Neural progenitor cell (in vitro differentiated cells): ENCODE data around the gene NOTUM. TPM values are rescaled to one million over a fixed set of nuclear protein-coding genes. Genes with fewer than 3 reads are reported as not detected.
A peak's percentile ranks its signal among the peaks of the same experiment; 100 is the strongest.

Source experiments
- DNase-seq: peaks from one replicate; pipeline ENCODE4 v3.0.0-alpha.2; 2016; ENCODE audit warnings: low spot score
- H2AFZ ChIP-seq: fragments of 200-600 bp; sonication (generic); replicated peaks from 2 replicates; pipeline ENCODE4 v1.6.1; 2016; ENCODE audit warnings: antibody characterized with exemption
- H3F3A ChIP-seq: fragments of 200-600 bp; sonication (generic); 2 replicates; pipeline ENCODE4 v1.6.1; 2016; ENCODE audit warnings: antibody characterized with exemption, low read depth
- H3K27ac ChIP-seq: fragments of 200-600 bp; sonication (generic); 2 replicates; pipeline ENCODE4 v1.5.1; 2016; ENCODE audit warnings: mild to moderate bottlenecking
- H3K27me3 ChIP-seq: fragments of 200-600 bp; sonication (generic); 2 replicates; pipeline ENCODE4 v1.6.1; 2016; ENCODE audit warnings: mild to moderate bottlenecking, moderate library complexity
- H3K36me3 ChIP-seq: fragments of 200-600 bp; sonication (generic); 2 replicates; pipeline ENCODE4 v1.5.1; 2016
- H3K4me1 ChIP-seq: fragments of 200-600 bp; sonication (generic); 2 replicates; pipeline ENCODE4 v1.6.1; 2016; ENCODE audit warnings: mixed run types
- H3K4me2 ChIP-seq: fragments of 200-600 bp; sonication (generic); 2 replicates; pipeline ENCODE4 v1.6.1; 2016
- H3K4me3 ChIP-seq: fragments of 200-600 bp; sonication (generic); 2 replicates; pipeline ENCODE4 v1.5.1; 2016
- H3K79me2 ChIP-seq: fragments of 200-600 bp; sonication (generic); 2 replicates; pipeline ENCODE4 v1.6.1; 2016; ENCODE audit warnings: low read depth
- H3K9ac ChIP-seq: fragments of 200-600 bp; sonication (generic); 2 replicates; pipeline ENCODE4 v1.6.1; 2016
- H3K9me3 ChIP-seq: fragments of 200-600 bp; sonication (generic); 2 replicates; pipeline ENCODE4 v1.5.1; 2016; ENCODE audit warnings: low read depth
- H4K20me1 ChIP-seq: fragments of 200-600 bp; sonication (generic); 2 replicates; pipeline ENCODE4 v1.6.1; 2016; ENCODE audit warnings: low read depth
- H3K27ac Mint-ChIP-seq: 3 replicates; pipeline ENCODE4 v1.8.0; 2021; ENCODE audit warnings: mixed read lengths
- H3K27me3 Mint-ChIP-seq: 2 replicates; pipeline ENCODE4 v1.8.0; 2022; ENCODE audit warnings: low read depth, mild to moderate bottlenecking, inconsistent platforms, moderate library complexity, mixed read lengths; ENCODE audit not compliant: insufficient read depth
- H3K36me3 Mint-ChIP-seq: 3 replicates; pipeline ENCODE4 v1.8.0; 2021; ENCODE audit warnings: mixed read lengths
- H3K4me1 Mint-ChIP-seq: 3 replicates; pipeline ENCODE4 v1.8.0; 2021; ENCODE audit warnings: mixed read lengths
- H3K4me3 Mint-ChIP-seq: 3 replicates; pipeline ENCODE4 v1.8.0; 2021; ENCODE audit warnings: mild to moderate bottlenecking, moderate library complexity, mixed read lengths
- H3K9me3 Mint-ChIP-seq: 3 replicates; pipeline ENCODE4 v1.8.0; 2020; ENCODE audit warnings: mixed read lengths
- CTCF ChIP-seq: fragments of 200-600 bp; sonication (generic); IDR thresholded peaks from 2 replicates; pipeline ENCODE4 v1.5.1; 2017; ENCODE audit warnings: antibody characterized with exemption, mild to moderate bottlenecking
- EZH2 ChIP-seq: fragments of 200-600 bp; sonication (generic); IDR thresholded peaks from 2 replicates; pipeline ENCODE4 v1.6.1; 2017; ENCODE audit warnings: antibody characterized with exemption, mild to moderate bottlenecking, moderate library complexity
- EZH2phosphoT487 ChIP-seq: fragments of 200-600 bp; sonication (generic); IDR thresholded peaks from 2 replicates; pipeline ENCODE4 v1.6.1; 2017; ENCODE audit warnings: antibody characterized with exemption
- total RNA-seq: library from RNA; depleted of rRNA; stranded (reverse); fragments of >200 nt; gene quantifications from 2 replicates; pipeline ENCODE4 v1.2.3, GENCODE V29; 2015; ENCODE audit warnings: low replicate concordance

NOTUM gene
- total RNA-seq, 1 donor from 2014 or later: not detected

GRCh38 chr17:81987161-81987770 lies 26.3 kb upstream of the NOTUM start:
- peaks cover 4% of the 10 kb centered on the region for H3K79me2 ChIP-seq
- no peak for DNase-seq

DNA sequence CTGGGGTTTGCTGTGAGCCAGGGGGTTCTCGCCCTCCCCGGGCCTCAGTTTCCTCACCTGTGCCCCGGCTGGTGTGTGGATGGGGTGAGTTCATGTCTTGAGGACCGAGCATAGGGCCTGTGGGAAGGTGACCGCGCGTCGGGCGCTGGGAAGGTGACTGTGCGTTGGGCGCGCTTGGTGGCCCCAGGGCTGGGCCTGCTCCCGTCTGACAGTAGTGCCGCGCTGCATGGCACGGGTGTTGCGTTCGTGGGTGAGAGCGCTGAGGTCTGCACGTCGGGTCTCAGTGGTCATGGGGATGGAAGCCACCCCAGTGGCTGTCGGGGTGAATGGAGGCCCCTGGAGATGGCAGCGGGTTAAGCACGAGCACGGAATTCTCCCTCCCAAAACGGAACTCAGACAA lies 25.6 kb upstream of the NOTUM start:
- peaks cover 6% of the 10 kb centered on the region for H3K4me1 ChIP-seq
- no peak for DNase-seq
- no peaks in the 10 kb centered on the region for H3K27me3 ChIP-seq
- no peak overlapping the region for H3K4me2 ChIP-seq
- no peaks in the 10 kb centered on the region for H3K36me3 ChIP-seq
- peaks cover 11% of the 10 kb centered on the region for H3K4me1 Mint-ChIP-seq
- peak overlapping the region; percentile 53 for H3K27ac Mint-ChIP-seq
- TF ChIP-seq EZH2 (no peak), CTCF (no peak), EZH2phosphoT487 (no peak)
- H3K27ac ChIP-seq: no peak overlapping the region
- no peak overlapping the region for H2AFZ ChIP-seq
- peaks cover 12% of the 10 kb centered on the region for H3K36me3 Mint-ChIP-seq
- peaks cover 2% of the 10 kb centered on the region for H3K9me3 Mint-ChIP-seq
- peaks cover 4% of the 10 kb centered on the region for H3K79me2 ChIP-seq
- H3K4me3 ChIP-seq: no peak overlapping the region
- peaks cover 8% of the 10 kb centered on the region for H3F3A ChIP-seq
- no peak overlapping the region for H3K9ac ChIP-seq
- no peak overlapping the region for H3K4me3 Mint-ChIP-seq
- H4K20me1 ChIP-seq: no peaks in the 10 kb centered on the region
- peaks cover 13% of the 10 kb centered on the region for H3K27me3 Mint-ChIP-seq
- H3K9me3 ChIP-seq: no peaks in the 10 kb centered on the region

More at GRCh38 chr17:81987161-81987770, 26.3 kb upstream of the NOTUM start:
- H2AFZ ChIP-seq: no peak overlapping the region
- H3K4me3 ChIP-seq: no peak overlapping the region
- Mint-ChIP-seq H3K4me1 (peaks cover 18% of the 10 kb centered on the region), H3K27me3 (peaks cover 14% of the 10 kb centered on the region), H3K9me3 (peaks cover 2% of the 10 kb centered on the region), H3K4me3 (no peak overlapping the region), H3K36me3 (peaks cover 12% of the 10 kb centered on the region), H3K27ac (no peak overlapping the region)
- no peak overlapping the region for H3K4me2 ChIP-seq
- no peaks in the 10 kb centered on the region for H4K20me1 ChIP-seq
- no peak for TF ChIP-seq EZH2phosphoT487
- no peak for TF ChIP-seq CTCF
- TF ChIP-seq EZH2: no peak
- H3F3A ChIP-seq: peaks cover 14% of the 10 kb centered on the region
- no peak overlapping the region for H3K27ac ChIP-seq
- peaks cover 13% of the 10 kb centered on the region for H3K4me1 ChIP-seq
- H3K27me3 ChIP-seq: no peaks in the 10 kb centered on the region
- H3K36me3 ChIP-seq: no peaks in the 10 kb centered on the region
- no peaks in the 10 kb centered on the region for H3K9me3 ChIP-seq
- no peak overlapping the region for H3K9ac ChIP-seq

- Mint-ChIP-seq H3K27me3 (peaks cover 13% of the 10 kb centered on the region), H3K4me3 (peak overlapping the region; percentile 2), H3K4me1 (peaks cover 2% of the 10 kb centered on the region), H3K36me3 (peaks cover 12% of the 10 kb centered on the region), H3K27ac (peak overlapping the region; percentile 9), H3K9me3 (no peaks in the 10 kb centered on the region)
- DNase-seq: no peak
- H4K20me1 ChIP-seq: no peaks in the 10 kb centered on the region
- H3K27ac ChIP-seq: no peak overlapping the region
- H3K9me3 ChIP-seq: no peaks in the 10 kb centered on the region
- H3K4me3 ChIP-seq: no peak overlapping the region
- no peak overlapping the region for H2AFZ ChIP-seq
- no peaks in the 10 kb centered on the region for H3K27me3 ChIP-seq
- no peaks in the 10 kb centered on the region for H3F3A ChIP-seq
- H3K36me3 ChIP-seq: no peaks in the 10 kb centered on the region
- no peak overlapping the region for H3K4me2 ChIP-seq
- TF ChIP-seq EZH2 (no peak), CTCF (no peak), EZH2phosphoT487 (no peak)
- H3K79me2 ChIP-seq: no peaks in the 10 kb centered on the region
- H3K9ac ChIP-seq: no peak overlapping the region
- H3K4me1 ChIP-seq: no peaks in the 10 kb centered on the region
Measured at GRCh38 chr17:81984773-81985410, 23.9 kb upstream of the NOTUM start.
